Upper lobe of right lung (tissue), 1 donor: ENCODE results near the gene MYRFL. TPM values are rescaled to one million over a fixed set of nuclear protein-coding genes. Genes with fewer than 3 reads are reported as not detected.

ENCODE experiments used
- ATAC-seq: fragments of 200-7000 bp; cut with Tn5 transposase; one replicate; pipeline ENCODE4 v1.9.1; 2020; ENCODE audit warnings: mild to moderate bottlenecking, moderate library complexity
- DNase-seq: peaks from one replicate; pipeline ENCODE4 v3.0.0-alpha.2; 2020
- H3K27ac ChIP-seq: fragments of 200-600 bp; one replicate; pipeline ENCODE4 v1.8.0; 2022
- H3K27me3 ChIP-seq: fragments of 200-600 bp; one replicate; pipeline ENCODE4 v1.8.0; 2022; ENCODE audit warnings: mild to moderate bottlenecking
- H3K36me3 ChIP-seq: fragments of 200-600 bp; one replicate; pipeline ENCODE4 v1.8.0; 2022
- H3K4me1 ChIP-seq: fragments of 200-600 bp; one replicate; pipeline ENCODE4 v1.8.0; 2022
- H3K4me3 ChIP-seq: fragments of 200-600 bp; one replicate; pipeline ENCODE4 v1.8.0; 2022; ENCODE audit warnings: mild to moderate bottlenecking
- H3K9me3 ChIP-seq: fragments of 200-600 bp; one replicate; pipeline ENCODE4 v1.8.0; 2022
- intact Hi-C: fragments of 100-400 bp; cut with DNase I; formaldehyde crosslinking; loops from one replicate; pipeline ENCODE4 v1.11.0; 2022
- total RNA-seq: library from RNA; stranded (reverse); fragmentation: NEBNext Ultra II Directional; extraction: Animal tissue kit (Norgen Biotek cat#: 25700); gene quantifications from one replicate; pipeline ENCODE4 v1.2.1, GENCODE V29; 2021
- TF ChIP-seq, protein P1 (sequence below): fragments of 200-600 bp; IDR thresholded peaks from one replicate; pipeline ENCODE4 v1.8.0; 2022; ENCODE audit warnings: antibody characterized with exemption
- donor health status: DM: no; HTN: yes; CAD: no; lungs with severe emphysema.

Gene MYRFL
- total RNA-seq, 1 donor from 2014 or later: not detected

DNA sequence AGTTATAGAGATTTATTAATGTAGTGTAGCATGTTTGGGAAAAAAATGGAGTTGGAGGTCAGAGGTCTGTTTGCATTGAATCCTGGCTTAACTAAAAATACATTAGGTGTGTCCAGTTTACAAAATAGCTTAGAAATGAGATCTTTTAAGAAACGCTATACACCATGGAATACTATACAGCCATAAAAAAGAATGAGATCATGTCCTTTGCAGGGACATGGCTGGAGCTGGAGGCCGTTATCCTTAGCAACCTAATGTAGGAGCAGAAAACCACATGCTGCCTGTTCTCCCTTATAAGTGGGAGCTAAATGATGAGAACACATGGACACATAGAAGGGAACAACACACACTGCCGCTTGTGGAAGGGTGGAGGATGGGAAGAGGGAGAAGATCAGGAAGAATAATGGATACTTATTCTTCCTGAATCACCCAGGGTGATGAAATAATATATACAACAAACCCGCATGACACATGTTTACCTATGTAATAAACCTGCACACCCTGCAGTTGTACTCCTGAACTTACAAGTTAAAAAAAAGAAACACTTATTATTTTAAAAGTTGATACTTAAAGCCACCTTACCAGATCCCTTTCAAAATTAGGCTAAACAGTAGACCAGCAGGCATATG lies 14.0 kb upstream of the MYRFL start:
- no peak for ATAC-seq
- Histone ChIP-seq H3K27ac (no peak overlapping the region), H3K36me3 (peaks cover 8% of the 10 kb centered on the region), H3K4me1 (no peaks in the 10 kb centered on the region), H3K27me3 (no peaks in the 10 kb centered on the region), H3K9me3 (no peaks in the 10 kb centered on the region), H3K4me3 (no peak overlapping the region)
- TF ChIP-seq, protein P1, sequence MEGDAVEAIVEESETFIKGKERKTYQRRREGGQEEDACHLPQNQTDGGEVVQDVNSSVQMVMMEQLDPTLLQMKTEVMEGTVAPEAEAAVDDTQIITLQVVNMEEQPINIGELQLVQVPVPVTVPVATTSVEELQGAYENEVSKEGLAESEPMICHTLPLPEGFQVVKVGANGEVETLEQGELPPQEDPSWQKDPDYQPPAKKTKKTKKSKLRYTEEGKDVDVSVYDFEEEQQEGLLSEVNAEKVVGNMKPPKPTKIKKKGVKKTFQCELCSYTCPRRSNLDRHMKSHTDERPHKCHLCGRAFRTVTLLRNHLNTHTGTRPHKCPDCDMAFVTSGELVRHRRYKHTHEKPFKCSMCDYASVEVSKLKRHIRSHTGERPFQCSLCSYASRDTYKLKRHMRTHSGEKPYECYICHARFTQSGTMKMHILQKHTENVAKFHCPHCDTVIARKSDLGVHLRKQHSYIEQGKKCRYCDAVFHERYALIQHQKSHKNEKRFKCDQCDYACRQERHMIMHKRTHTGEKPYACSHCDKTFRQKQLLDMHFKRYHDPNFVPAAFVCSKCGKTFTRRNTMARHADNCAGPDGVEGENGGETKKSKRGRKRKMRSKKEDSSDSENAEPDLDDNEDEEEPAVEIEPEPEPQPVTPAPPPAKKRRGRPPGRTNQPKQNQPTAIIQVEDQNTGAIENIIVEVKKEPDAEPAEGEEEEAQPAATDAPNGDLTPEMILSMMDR: no peak
- intact Hi-C loops: no loop called here
- DNase-seq: no peak

DNA sequence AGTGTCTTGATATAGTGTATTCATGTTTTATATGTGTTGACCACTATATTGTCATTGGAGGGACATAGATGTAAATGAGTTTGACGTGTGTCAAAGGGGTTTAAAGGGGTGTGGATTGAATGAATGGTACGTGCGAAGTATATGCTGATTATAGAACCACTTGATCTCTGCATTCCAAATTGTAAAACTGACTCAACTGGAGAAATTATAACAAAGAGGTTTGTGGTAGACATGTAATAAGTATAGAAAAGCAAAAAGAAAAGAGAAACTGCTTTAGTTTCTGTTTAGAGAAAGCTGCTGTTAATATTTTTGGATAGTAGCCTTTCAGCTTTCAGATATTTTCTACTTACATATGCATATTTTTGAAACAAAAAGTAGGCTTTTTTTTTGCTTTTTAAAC lies 8.9 kb upstream of the MYRFL start:
- intact Hi-C loops: no loop called here
- ATAC-seq: no peak
- no peak overlapping the region for H3K4me3 ChIP-seq

DNA sequence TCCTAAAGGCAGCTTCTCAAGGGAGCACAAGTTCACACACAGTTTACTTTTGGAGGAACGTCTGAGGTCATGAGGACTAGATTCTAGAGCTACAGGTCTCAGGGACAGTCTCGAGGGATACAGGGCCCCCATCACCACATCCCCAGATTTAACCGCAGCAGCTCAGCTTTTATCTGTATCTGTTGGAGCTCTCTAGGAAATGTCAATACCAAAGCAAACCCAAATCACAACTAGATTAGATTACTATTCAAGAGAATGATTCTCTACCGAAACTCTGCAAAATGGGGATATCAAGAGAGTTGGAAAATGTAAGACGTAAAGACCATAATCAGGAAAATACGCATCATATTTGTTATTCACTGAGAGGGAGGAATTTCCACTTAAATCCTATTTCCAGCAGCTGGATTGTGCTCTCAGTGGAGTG lies 4.0 kb upstream of the MYRFL start:
- no peaks in the 10 kb centered on the region for H3K9me3 ChIP-seq
- DNase-seq (no peak), ATAC-seq (no peak)
- TF ChIP-seq, protein P1: no peak
- H3K4me3 ChIP-seq: no peak overlapping the region
- no peaks in the 10 kb centered on the region for H3K27me3 ChIP-seq
- H3K36me3 ChIP-seq: no peaks in the 10 kb centered on the region
- intact Hi-C loops: no loop called here
- H3K27ac ChIP-seq: no peak overlapping the region
- H3K4me1 ChIP-seq: peaks cover 7% of the 10 kb centered on the region

More for the DNA sequence above, 8.9 kb upstream of the MYRFL start:
- H3K27ac ChIP-seq: no peak overlapping the region
- no peaks in the 10 kb centered on the region for H3K27me3 ChIP-seq
- TF ChIP-seq, protein P1: no peak
- H3K9me3 ChIP-seq: no peaks in the 10 kb centered on the region
- DNase-seq: no peak
- H3K36me3 ChIP-seq: peaks cover 8% of the 10 kb centered on the region
- H3K4me1 ChIP-seq: no peaks in the 10 kb centered on the region

DNA sequence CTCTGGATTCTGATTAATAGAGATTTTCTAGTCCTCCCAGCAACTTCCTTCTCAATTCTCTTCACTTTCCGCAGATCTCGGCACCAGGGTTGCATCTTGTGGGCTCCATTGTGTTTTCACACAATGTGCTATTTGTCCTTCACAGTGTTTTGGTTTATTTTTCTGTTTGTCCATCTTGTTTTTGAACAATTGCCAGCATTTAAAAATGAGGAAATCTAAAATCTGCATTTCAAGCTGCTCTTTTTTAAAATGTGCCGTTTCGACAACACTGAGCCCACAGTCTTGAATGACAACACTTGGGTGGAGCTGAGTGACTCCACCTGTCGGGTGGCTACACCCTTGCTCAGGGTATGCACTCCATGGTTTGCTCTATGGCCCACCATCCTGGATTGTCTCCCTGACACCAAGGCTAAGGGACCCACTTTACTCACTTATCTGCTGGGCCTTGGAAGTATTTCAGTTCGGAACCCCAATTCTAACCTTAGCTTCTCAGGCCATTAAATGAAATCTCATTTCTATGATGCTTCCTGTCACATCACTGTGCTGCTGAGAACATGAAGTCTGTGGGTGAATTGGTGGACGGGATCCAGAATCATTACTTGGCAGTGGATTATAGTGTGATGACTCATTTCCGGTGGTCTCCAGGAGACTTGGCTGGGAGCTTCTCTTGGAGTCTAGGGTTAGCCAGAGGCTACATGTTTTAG lies 3.4 kb upstream of the MYRFL start:
- TF ChIP-seq, protein P1: no peak

DNA sequence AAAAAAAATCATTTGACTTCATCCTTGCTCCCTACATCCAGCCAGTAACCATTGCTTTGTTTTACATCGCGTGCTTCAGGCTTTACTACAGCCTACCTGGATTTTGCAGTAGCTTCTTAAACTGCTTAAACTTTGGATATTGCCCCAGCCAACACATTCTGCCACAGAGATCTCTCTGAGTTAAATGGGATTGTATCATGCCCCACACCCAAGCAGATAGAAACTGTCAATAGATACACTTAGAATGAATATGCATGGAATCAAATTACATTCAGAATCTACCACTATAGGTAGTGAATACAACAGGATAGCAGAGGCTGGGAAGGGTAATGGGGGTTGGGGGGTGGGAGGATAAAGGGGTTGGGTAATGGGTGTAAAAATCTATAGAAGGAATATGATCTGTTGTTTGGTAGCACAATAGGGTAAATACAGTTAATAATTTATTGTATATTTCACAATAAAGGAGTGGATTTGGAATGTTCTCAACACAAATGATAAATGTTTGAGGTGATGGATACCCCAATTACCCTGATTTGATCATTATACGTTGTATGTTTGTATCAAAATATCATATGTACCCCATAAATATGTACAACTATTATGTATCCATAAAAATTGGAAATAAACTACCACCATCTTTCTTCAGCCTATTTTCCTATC lies 2.7 kb upstream of the MYRFL start:
- Histone ChIP-seq H3K27me3 (no peaks in the 10 kb centered on the region), H3K9me3 (no peaks in the 10 kb centered on the region), H3K4me1 (peaks cover 7% of the 10 kb centered on the region), H3K36me3 (no peaks in the 10 kb centered on the region), H3K4me3 (no peak overlapping the region), H3K27ac (no peak overlapping the region)
- DNase-seq: no peak
- TF ChIP-seq, protein P1: no peak
- ATAC-seq: no peak
- intact Hi-C loops: no loop called here

More for the DNA sequence above, 3.4 kb upstream of the MYRFL start:
- Histone ChIP-seq H3K9me3 (no peaks in the 10 kb centered on the region), H3K27ac (no peak overlapping the region), H3K27me3 (no peaks in the 10 kb centered on the region), H3K36me3 (no peaks in the 10 kb centered on the region), H3K4me3 (no peak overlapping the region), H3K4me1 (peaks cover 7% of the 10 kb centered on the region)
- no peak for DNase-seq
- intact Hi-C loops: no loop called here
- peak; percentile 59 for ATAC-seq
